Activated CD4-positive, alpha-beta T cell treated with anti-CD3 and anti-CD28 coated beads, Interleukin-2, amount 10 ng/mL, durations not matched to agents 24 days and 14 days (primary cell): Measurements from ENCODE around the gene SYNE1. TPM values are rescaled to one million over a fixed set of nuclear protein-coding genes. Genes with fewer than 3 reads are reported as not detected.
A peak's percentile ranks its signal among the peaks of the same experiment; 100 is the strongest.

Experiments used
- DNase-seq: peaks from one replicate; pipeline ENCODE4 v3.0.0; 2022
- H3K27ac Mint-ChIP-seq: one replicate; pipeline ENCODE4 v1.8.0; 2022; ENCODE audit warnings: mild to moderate bottlenecking, mixed read lengths
- H3K27me3 Mint-ChIP-seq: one replicate; pipeline ENCODE4 v1.8.0; 2022; ENCODE audit warnings: mixed read lengths
- H3K36me3 Mint-ChIP-seq: one replicate; pipeline ENCODE4 v1.8.0; 2022; ENCODE audit warnings: low read depth, mild to moderate bottlenecking, mixed read lengths
- H3K4me1 Mint-ChIP-seq: one replicate; pipeline ENCODE4 v1.8.0; 2021; ENCODE audit warnings: mixed read lengths
- H3K4me3 Mint-ChIP-seq: one replicate; pipeline ENCODE4 v1.8.0; 2022; ENCODE audit warnings: mild to moderate bottlenecking, moderate library complexity, mixed read lengths
- H3K9me3 Mint-ChIP-seq: one replicate; pipeline ENCODE4 v1.8.0; 2021; ENCODE audit warnings: mixed read lengths
- intact Hi-C: fragments of 100-400 bp; cut with micrococcal nuclease; formaldehyde crosslinking; loops from one replicate; pipeline ENCODE4 v1.15.1; 2023
- total RNA-seq: library from RNA; stranded (reverse); gene quantifications from 2 replicates; pipeline ENCODE4 v1.2.3, GENCODE V29; 2022

The SYNE1 gene
- total RNA-seq, 1 donor from 2014 or later, result 14.9 TPM

DNA sequence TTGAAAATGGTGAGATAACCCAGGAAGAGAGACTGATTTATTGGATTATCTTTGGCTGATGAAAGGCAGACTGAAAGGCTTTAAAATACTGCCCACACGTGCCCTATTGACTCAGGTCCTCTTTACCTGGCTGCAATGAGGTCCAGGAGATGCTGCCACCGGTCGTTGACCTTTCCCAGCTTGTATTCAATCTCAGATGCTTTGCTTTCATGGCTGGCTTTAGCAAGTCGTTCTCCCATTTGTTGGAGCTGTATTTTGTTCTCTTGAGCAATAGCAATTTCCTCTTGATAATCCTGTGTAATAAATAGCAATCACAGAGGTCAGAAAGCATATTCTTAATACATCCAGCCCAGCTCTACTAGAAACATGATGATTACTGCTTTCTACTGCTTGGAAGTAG lies 460.9 kb downstream of the SYNE1 start:
- H3K36me3 Mint-ChIP-seq, result peaks cover 56% of the 10 kb centered on the region
- no peak for DNase-seq
- H3K27ac Mint-ChIP-seq, result no peak overlapping the region
- H3K27me3 Mint-ChIP-seq, result no peaks in the 10 kb centered on the region
- peaks cover 1% of the 10 kb centered on the region for H3K9me3 Mint-ChIP-seq
- intact Hi-C loops, result loop anchor here (10.0 kb wide), 1 partner anchor 721 kb away; the partner anchor contains the start of gene RMND1
- no peak overlapping the region for H3K4me3 Mint-ChIP-seq
- H3K4me1 Mint-ChIP-seq, result peaks cover 17% of the 10 kb centered on the region

DNA sequence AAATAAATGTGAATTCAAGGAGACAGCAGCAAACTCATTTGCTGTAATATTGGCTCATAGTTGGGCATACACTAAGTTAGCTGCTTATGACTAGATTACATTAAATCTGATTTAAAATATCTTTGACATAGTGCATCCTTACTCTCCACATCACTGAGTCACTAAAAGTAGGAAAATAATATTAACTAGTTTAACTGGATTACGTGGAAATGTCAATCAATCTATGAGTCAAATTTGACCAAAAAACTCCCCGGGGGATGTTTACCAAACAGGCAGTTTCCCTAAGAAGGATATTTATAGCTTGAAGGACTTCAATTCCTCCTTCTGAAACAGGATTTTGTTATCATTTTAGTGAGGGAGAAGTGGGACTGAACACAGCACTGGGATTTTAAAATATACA lies 463.2 kb downstream of the SYNE1 start:
- Mint-ChIP-seq H3K27ac (no peak overlapping the region), H3K4me3 (no peak overlapping the region), H3K36me3 (peaks cover 58% of the 10 kb centered on the region), H3K27me3 (no peaks in the 10 kb centered on the region), H3K4me1 (peaks cover 19% of the 10 kb centered on the region), H3K9me3 (no peaks in the 10 kb centered on the region)
- no peak for DNase-seq
- intact Hi-C loops, result loop anchor here (5.0 to 10.0 kb wide), 5 partner anchors 417 to 797 kb away; partner anchors contain the start of genes RMND1 and ZBTB2

DNA sequence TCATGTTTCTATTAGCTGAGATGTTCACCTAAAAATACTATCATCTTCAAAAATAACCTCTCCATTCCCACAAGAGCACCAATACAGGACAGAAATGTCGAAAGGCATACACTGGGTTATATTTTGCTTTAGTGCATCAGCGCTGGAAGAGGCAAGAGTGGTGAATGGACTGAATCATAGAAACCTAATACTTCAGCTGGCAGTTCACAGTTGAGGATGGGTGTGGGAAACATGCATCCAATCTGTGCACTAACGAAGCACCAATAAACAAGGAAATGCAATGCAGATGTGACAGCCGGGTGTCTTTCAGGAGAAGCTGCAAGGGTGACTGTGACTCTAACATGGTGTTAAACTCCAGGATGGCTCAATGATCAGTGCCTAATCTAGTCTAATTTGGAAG lies 463.8 kb downstream of the SYNE1 start:
- Mint-ChIP-seq H3K36me3 (peaks cover 57% of the 10 kb centered on the region), H3K27me3 (no peaks in the 10 kb centered on the region), H3K9me3 (no peaks in the 10 kb centered on the region), H3K4me1 (peaks cover 19% of the 10 kb centered on the region), H3K27ac (no peak overlapping the region), H3K4me3 (no peak overlapping the region)
- no peak for DNase-seq
- intact Hi-C loops, result loop anchor here (5.0 to 10.0 kb wide), 5 partner anchors 416 to 796 kb away; partner anchors contain the start of genes RMND1 and ZBTB2

DNA sequence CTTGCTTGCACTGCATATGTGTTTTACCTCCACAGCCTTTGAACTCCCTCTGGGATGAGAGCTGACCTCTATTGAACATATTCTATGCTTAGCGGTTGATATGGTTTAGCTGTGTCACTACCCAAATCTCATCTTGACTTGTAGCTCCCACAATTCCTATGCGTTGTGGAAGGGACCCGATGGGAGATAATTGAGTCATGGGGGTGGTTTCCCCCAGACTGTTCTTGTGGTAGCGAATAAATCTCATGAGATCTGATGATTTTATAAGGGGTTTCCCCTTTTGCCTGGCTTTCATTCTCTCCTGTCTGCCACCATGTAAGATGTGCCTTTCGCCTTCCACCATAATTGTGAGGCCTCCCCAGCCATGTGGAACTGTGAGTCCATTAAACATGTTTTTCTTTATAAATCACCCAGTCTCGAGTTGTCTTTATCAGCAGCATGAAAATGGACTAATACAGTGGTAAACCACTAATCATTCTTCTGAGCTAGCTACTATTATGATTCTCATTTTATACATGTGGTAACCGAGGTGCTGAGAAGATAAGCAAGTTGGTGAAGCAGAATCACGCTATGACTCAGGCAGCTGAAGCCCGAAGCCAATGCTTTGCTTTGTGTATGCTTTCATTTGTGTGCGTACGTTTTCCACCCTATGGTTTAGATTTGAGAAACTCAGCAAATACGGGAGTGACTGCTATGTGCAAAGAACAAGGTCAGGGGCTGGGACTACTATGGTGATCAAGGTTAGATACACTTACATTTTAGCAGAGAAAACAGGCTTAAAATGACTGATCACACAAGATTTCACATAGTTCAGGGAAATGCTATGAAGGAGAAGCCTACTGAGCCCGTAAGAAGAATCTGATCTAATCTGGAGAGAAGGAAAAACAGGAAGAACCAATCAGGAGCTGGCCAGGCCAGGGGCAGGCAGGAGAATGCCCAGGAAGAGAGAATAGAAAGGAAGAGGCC lies 466.2 kb downstream of the SYNE1 start:
- Mint-ChIP-seq H3K9me3 (no peaks in the 10 kb centered on the region), H3K36me3 (peaks cover 56% of the 10 kb centered on the region), H3K27ac (peak overlapping the region; percentile 94), H3K4me1 (peaks cover 19% of the 10 kb centered on the region), H3K27me3 (no peaks in the 10 kb centered on the region), H3K4me3 (peak overlapping the region; percentile 65)
- peak; percentile 86 for DNase-seq
- intact Hi-C loops, result loop anchor here (1.0 to 10.0 kb wide), 11 partner anchors 11 to 794 kb away; partner anchors contain the start of genes RMND1 and ZBTB2

- no peak for DNase-seq
- intact Hi-C loops, result loop anchor here (2.0 to 10.0 kb wide), 6 partner anchors 62 to 793 kb away; partner anchors contain the start of genes RMND1 and ZBTB2
- Mint-ChIP-seq H3K27ac (peak overlapping the region; percentile 94), H3K4me1 (peaks cover 19% of the 10 kb centered on the region), H3K9me3 (no peaks in the 10 kb centered on the region), H3K36me3 (peaks cover 52% of the 10 kb centered on the region), H3K4me3 (peak overlapping the region; percentile 65), H3K27me3 (no peaks in the 10 kb centered on the region)
These were observed 466.9 kb downstream of the SYNE1 start for GRCh38 chr6:152170313-152170701.

- H3K27ac Mint-ChIP-seq, result no peak overlapping the region
- H3K36me3 Mint-ChIP-seq, result peaks cover 52% of the 10 kb centered on the region
- H3K4me3 Mint-ChIP-seq, result no peak overlapping the region
These were observed 469.2 kb downstream of the SYNE1 start for GRCh38 chr6:152167641-152168603.

GRCh38 chr6:152166897-152167296 lies 470.3 kb downstream of the SYNE1 start:
- intact Hi-C loops, result no loop called here
- DNase-seq, result no peak
- peaks cover 18% of the 10 kb centered on the region for H3K4me1 Mint-ChIP-seq
- no peak overlapping the region for H3K27ac Mint-ChIP-seq
- H3K27me3 Mint-ChIP-seq, result no peaks in the 10 kb centered on the region
- no peaks in the 10 kb centered on the region for H3K9me3 Mint-ChIP-seq
- peaks cover 52% of the 10 kb centered on the region for H3K36me3 Mint-ChIP-seq
- H3K4me3 Mint-ChIP-seq, result no peak overlapping the region

More at GRCh38 chr6:152167641-152168603, 469.2 kb downstream of the SYNE1 start:
- H3K27me3 Mint-ChIP-seq, result no peaks in the 10 kb centered on the region
- intact Hi-C loops, result no loop called here
- no peak for DNase-seq
- no peaks in the 10 kb centered on the region for H3K9me3 Mint-ChIP-seq
- peaks cover 19% of the 10 kb centered on the region for H3K4me1 Mint-ChIP-seq

GRCh38 chr6:152166497-152166896 lies 470.7 kb downstream of the SYNE1 start:
- Mint-ChIP-seq H3K27ac (no peak overlapping the region), H3K36me3 (peaks cover 51% of the 10 kb centered on the region), H3K4me3 (no peak overlapping the region), H3K9me3 (no peaks in the 10 kb centered on the region), H3K27me3 (no peaks in the 10 kb centered on the region), H3K4me1 (peaks cover 20% of the 10 kb centered on the region)
- intact Hi-C loops, result no loop called here
- no peak for DNase-seq

DNA sequence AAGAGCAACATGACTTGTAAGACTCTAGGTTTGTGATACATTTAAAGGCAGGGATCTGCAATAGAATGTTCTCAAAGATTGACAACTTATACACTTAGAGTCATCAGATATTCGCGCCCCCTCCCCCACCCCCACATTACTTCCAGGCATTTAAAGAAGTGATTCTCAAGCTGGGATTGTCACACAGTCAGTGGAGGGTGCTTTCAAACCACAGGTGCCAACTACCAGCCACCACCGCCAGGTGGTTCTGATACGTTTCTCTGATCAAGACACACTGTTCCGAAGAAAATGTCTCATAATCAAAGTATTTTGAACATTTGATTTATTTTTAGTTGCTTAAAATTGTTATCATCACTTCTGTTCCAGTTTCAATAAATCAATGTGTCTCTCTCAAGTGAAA lies 472.2 kb downstream of the SYNE1 start:
- Mint-ChIP-seq H3K27me3 (no peaks in the 10 kb centered on the region), H3K4me1 (peaks cover 19% of the 10 kb centered on the region), H3K27ac (no peak overlapping the region), H3K4me3 (no peak overlapping the region), H3K36me3 (peaks cover 43% of the 10 kb centered on the region), H3K9me3 (no peaks in the 10 kb centered on the region)
- intact Hi-C loops, result no loop called here
- DNase-seq, result no peak

- Mint-ChIP-seq H3K4me3 (no peak overlapping the region), H3K9me3 (no peaks in the 10 kb centered on the region), H3K4me1 (peaks cover 19% of the 10 kb centered on the region), H3K36me3 (peaks cover 43% of the 10 kb centered on the region), H3K27me3 (no peaks in the 10 kb centered on the region), H3K27ac (no peak overlapping the region)
- DNase-seq, result no peak
- intact Hi-C loops, result loop anchor here (1.0 kb wide), 1 partner anchor 24 kb away; no protein-coding TSS in a partner anchor
These were observed 475.7 kb downstream of the SYNE1 start for GRCh38 chr6:152161501-152161900.

DNA sequence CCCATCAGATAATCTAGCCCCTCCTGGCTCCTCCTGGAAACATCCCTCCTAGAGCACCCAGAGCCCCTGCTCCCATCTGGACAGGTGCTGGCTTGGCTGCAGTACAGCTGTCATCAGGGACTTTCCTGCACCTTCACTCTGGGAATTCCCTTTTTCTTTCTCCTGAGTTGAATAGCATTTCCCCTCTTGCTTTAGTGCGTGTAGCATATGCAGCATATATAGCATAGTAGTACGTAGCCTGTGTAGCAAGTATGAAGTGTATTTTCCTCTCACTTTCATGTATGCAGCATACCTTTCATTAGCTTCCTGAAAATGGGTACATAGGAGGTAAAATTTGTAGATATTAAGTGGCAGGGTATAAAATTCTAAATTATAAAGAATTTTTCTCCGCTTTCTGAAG lies 476.8 kb downstream of the SYNE1 start:
- Mint-ChIP-seq H3K27me3 (no peaks in the 10 kb centered on the region), H3K36me3 (peaks cover 42% of the 10 kb centered on the region), H3K4me3 (no peak overlapping the region), H3K27ac (peak overlapping the region; percentile 84), H3K4me1 (peaks cover 19% of the 10 kb centered on the region), H3K9me3 (no peaks in the 10 kb centered on the region)
- intact Hi-C loops, result loop anchor here (1.0 kb wide), 1 partner anchor 11 kb away; no protein-coding TSS in a partner anchor
- DNase-seq, result peak; percentile 63

- Mint-ChIP-seq H3K4me1 (peaks cover 7% of the 10 kb centered on the region), H3K9me3 (no peaks in the 10 kb centered on the region), H3K27ac (no peak overlapping the region), H3K4me3 (no peak overlapping the region), H3K27me3 (no peaks in the 10 kb centered on the region), H3K36me3 (peaks cover 45% of the 10 kb centered on the region)
- intact Hi-C loops, result no loop called here
- DNase-seq, result no peak
These were observed 481.4 kb downstream of the SYNE1 start for GRCh38 chr6:152155792-152156191.

GRCh38 chr6:152154559-152155356 lies 482.4 kb downstream of the SYNE1 start:
- Mint-ChIP-seq H3K4me3 (no peak overlapping the region), H3K27ac (no peak overlapping the region), H3K9me3 (no peaks in the 10 kb centered on the region), H3K36me3 (peaks cover 48% of the 10 kb centered on the region), H3K4me1 (no peaks in the 10 kb centered on the region), H3K27me3 (no peaks in the 10 kb centered on the region)
- no peak for DNase-seq
- intact Hi-C loops, result no loop called here
